GM21515 (cell line): ENCODE measurements around the gene ABI2.
"Not testable (repeated sequence)": the region's sequence is repeated elsewhere in the genome, so short reads cannot be mapped to it uniquely, and the experiment has no call there.

Experiments
- ATAC-seq: cut with Tn5 transposase; IDR thresholded peaks from one replicate; pipeline ENCODE4 v1.9.1; 2021; ENCODE audit not compliant: unreplicated experiment

ABI2 gene

GRCh38 chr2:203354966-203355365 lies 26.8 kb downstream of the ABI2 start:
- no peak for ATAC-seq

DNA sequence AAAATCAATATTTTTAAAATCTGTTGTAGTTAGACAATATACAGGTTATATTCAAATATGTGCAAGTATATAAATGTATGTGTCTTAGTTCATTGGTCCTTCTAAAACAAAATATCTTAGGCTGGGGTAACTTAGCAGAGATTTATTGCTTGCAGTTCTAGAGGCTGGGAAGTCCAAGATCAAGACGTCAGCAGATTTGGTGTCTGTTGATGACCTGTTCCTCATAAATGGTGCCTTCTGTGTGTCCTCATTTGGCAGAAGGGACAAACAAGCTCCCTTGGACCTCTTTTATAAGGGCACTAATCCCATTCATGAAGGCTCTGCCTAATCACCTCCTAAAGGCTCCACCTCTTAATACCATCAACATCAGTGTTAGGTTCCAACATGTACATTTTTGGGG lies 31.3 kb downstream of the ABI2 start:
- no peak for ATAC-seq

DNA sequence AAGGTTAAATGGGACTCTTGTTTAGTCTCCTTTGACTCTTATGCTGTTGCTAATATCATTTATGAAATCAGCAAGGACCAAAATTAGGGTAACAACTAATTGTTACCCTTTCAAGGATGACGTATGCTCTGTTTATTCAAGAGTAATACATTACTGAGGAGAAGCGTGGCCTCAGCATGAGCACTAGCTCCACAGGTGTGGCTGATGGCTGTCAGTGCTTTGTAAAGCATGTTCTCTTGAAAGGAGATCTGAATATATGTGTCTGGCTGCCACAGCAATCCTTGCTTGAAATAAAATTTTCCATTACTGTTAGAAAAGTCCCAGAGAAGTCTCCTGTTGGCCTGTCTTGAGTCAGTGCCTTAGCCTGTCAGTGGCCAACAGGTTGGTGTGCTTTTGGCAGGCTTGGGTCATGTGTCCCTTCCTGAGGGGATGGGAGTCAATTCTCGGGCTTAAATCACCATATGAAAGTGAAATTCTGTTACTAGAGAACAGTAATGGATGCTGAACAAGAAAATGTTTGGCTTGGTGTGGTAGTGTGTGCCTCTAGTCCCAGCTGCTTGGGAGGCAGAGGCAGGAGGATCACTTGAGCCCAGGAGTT lies 32.7 kb downstream of the ABI2 start:
- no peak for ATAC-seq

- no peak for ATAC-seq
These were observed 33.3 kb downstream of the ABI2 start for GRCh38 chr2:203361495-203361894.

DNA sequence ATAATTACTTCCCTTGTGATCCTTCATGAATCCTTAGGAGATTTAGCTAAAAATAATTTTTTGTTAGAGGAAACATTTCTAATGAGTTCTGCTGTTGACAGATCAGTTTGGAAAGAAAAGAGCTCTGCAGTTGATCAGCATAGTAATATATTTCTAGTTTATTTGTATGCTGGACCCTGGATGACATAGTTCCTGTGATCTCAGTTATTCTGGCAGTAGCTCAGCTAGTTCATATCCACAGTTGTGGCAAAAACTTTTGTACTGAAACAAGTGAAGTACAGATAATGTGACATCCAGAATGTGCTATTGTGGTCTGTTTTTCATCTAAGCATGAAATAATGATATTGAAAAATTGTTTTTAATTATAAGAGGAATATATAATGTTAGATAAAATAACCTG lies 33.7 kb downstream of the ABI2 start:
- no peak for ATAC-seq

- ATAC-seq, result no peak
These were observed 38.7 kb downstream of the ABI2 start for GRCh38 chr2:203366639-203367466.

DNA sequence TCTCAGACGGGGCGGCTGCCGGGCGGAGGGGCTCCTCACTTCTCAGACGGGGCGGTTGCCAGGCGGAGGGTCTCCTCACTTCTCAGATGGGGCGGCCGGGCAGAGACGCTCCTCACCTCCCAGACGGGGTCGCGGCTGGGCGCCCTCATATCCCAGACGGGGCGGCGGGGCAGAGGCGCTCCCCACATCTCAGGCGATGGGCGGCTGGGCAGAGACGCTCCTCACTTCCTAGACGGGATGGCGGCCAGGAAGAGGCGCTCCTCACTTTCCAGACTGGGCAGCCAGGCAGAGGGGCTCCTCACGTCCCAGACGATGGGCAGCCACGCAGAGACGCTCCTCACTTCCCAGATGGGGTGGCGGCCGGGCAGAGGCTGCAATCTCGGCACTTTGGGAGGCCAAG lies 44.5 kb downstream of the ABI2 start:
- not testable (repeated sequence) for ATAC-seq

DNA sequence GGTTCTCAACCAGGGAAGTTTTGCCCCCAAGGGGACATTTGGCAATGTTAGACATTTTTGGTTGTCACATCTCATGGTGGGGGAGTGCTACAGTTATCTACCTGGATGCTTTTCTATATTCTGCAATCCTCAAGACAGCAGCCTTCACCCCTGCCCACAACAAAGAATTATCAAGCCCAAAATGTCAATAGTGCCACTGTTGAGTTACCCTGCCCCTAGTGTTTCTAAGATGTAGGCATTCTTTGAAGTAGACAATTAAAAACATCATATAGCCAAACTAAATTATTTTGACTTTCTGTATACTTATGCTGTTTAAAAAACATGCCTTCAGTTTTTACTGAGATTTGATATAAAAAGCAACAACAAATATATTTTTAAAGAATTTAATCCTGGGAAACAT lies 48.0 kb downstream of the ABI2 start:
- no peak for ATAC-seq

GRCh38 chr2:203379156-203379555 lies 51.0 kb downstream of the ABI2 start:
- no peak for ATAC-seq

DNA sequence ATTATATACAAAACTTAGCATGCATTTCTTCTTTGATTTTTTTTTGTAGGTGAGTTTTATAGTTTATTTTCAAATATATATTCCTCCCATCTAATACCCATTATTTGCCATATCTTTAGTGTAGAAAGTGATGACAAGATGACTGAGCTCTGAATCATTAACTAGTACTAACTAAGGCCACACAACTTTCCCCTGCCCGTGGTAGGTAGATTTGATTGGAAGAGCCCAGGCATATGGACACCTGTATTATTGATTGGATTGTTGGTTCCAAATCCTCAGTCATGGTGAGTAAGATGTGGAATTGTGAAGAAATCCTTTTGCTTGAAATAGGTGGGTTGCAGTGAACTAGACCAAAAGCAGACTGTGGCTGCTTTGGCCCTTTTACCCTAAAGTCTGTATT lies 54.8 kb downstream of the ABI2 start:
- no peak for ATAC-seq

- not testable (repeated sequence) for ATAC-seq
These were observed 60.0 kb downstream of the ABI2 start for GRCh38 chr2:203388153-203388552.

GRCh38 chr2:203394519-203395227 lies 66.5 kb downstream of the ABI2 start:
- no peak for ATAC-seq

- no peak for ATAC-seq
These were observed 67.7 kb downstream of the ABI2 start for GRCh38 chr2:203395858-203396257.

GRCh38 chr2:203396667-203397066 lies 68.5 kb downstream of the ABI2 start:
- no peak for ATAC-seq

GRCh38 chr2:203399031-203399430 lies 70.8 kb downstream of the ABI2 start:
- ATAC-seq, result no peak

DNA sequence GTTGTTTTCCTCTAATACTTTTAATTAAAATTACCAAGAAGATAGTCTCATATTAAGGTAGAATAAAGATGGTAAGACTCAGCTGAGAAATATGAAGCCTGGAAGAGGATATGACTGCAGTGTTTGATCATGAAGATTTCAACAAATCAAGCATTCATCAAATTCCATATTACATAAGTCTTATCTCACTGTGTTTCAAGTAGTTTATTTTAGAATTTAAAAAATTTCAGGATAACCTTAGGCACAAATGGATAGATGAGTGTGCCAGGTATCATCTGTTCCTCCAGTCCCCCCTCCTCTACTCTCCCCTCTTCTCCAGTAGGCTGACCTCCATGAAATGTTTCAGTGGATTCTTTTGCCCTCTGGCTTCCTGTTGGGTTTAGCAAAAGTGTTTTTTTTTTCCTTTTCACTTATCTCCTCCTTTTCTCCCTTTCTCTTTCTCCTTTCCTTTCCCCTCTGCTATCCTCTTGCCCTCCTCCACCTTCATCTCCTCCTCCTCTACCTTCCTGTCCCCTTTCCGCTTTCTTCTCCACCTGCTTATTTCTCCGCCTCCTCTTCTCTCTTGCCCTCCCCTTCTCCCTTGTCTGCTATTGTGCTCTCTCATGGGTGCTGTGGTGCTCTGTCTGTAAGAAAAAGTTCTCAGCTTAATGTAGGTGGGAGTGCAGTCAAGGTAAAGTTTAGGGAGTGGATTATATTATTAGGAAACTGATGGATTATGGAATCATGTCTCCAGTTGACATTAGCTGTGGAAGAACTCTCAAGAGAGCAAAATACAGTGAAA lies 72.8 kb downstream of the ABI2 start:
- ATAC-seq, result no peak

GRCh38 chr2:203404996-203405395 lies 76.8 kb downstream of the ABI2 start:
- no peak for ATAC-seq

DNA sequence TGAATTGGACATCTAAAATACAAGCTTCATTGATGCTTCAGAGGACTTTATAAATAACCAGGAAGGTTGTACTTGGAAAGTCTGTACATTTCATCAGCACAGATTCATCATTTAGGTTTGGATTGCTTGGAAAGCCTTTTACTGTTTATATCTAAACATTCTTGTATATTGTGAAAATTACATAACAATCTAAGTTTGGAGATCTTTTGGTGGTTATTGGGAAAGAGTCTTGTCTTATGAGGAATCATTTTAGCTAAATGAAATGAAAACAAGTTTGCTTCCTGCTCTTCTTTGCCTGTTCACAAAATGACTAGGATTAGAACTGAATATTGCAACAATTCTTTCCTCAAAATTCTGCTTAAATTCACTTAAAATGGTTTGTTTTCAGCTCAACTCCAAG lies 79.3 kb downstream of the ABI2 start:
- no peak for ATAC-seq

DNA sequence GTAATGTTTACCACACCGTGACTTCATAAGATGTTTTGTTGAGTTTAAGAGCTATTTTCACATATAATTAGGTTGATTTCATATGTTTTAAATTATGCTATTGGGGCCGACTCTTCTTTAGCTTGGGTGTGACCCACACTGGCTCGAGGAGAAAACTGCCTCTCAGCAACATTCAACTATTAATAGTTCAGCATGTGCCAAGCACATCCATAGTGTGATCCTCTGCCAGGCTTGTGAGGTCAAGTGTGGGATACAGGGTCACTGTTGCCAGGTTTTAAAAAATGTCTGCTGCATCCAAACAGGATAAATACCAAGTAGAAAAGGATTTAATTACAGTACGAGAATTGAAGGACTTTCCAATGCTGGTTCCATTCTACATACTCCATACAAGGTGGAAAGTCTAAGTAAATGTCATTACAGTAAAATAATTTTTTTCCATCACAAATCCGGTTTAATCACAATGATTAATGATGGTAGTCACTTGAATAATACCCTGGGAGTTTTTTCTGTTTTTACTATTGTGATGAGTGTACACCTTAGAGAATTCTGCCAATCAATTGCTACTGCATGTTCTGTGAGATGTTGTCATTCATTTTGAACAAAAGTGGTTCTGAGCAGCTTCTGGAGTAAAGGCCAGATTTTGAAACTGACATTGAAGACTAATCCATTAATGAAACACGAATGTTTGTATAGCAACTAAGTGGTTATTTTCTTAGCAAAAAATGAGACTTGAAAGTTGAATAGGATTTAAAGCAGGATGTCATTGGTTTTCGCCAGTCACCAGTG lies 84.5 kb downstream of the ABI2 start:
- no peak for ATAC-seq

DNA sequence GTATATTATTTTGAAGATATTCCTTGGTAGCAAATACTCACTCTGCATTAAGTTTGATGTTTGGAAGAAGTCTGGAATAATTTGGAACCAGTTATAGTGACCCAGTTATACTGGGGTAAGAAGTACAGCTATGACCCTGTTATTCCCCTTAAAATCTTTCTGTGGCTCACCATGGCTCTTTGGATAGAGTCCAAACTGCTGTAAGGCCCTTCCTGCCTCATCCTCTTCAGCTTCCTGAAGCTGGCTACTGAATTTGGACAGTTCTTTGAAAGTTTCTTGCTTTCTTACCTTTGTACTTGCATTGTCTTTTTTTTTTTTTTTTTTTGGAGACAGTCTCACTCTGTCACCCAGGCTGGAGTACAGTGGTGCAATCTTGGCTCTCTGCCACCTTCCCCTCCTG lies 85.6 kb downstream of the ABI2 start:
- ATAC-seq, result no peak

DNA sequence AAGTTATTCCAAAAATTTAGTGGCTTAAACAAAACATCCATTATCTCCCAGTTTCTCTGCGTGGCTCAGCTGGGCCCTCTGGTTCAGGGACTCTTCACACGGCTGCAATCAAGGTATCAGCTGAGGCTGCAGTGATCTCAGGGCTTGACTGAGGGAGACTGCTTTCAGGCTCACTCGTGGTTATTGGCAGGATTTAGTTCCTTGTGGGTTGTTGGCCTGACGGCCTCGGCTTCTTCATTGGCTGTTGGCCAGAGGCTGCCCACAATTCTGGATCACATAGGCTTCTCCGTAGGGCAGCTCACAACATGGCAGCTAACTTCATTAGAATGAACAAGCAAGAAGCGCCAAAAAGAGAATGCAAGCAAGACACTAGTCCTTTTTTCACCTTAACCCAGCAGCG lies 90.1 kb downstream of the ABI2 start:
- no peak for ATAC-seq
